ENCODE data around the gene SNX30.

Gene SNX30

GRCh38 chr9:112764837-112765236, 14.3 kb downstream of the SNX30 start:
- Histone ChIP-seq H3K27ac (ENCODE audit: low read length) (no peak overlapping the region), H3K36me3 (ENCODE audit: control insufficient read depth in 2 of 2, insufficient read depth in 2 of 2, low read length in 2 of 2) (peaks cover 0 to 3% of the 10 kb centered on the region in 2 donors), H3K9ac (ENCODE audit: low read length in 2 of 2) (no peak overlapping the region), H3K9me3 (ENCODE audit: control insufficient read depth in 2 of 2, low read length in 2 of 2) (no peaks in the 10 kb centered on the region), H3K4me3 (ENCODE audit: low read length in 2 of 2) (no peak overlapping the region), H3K27me3 (ENCODE audit: control insufficient read depth in 1 of 2, insufficient read depth in 2 of 2, low read length in 2 of 2) (no peaks in the 10 kb centered on the region), H3K4me1 (ENCODE audit: control insufficient read depth, insufficient read depth, low read length) (peaks cover 14% of the 10 kb centered on the region)

- Histone ChIP-seq H3K27me3 (ENCODE audit: control insufficient read depth in 1 of 2, insufficient read depth in 2 of 2, low read length in 2 of 2) (no peaks in the 10 kb centered on the region), H3K36me3 (ENCODE audit: control insufficient read depth in 2 of 2, insufficient read depth in 2 of 2, low read length in 2 of 2) (peaks cover 0 to 3% of the 10 kb centered on the region in 2 donors), H3K4me1 (ENCODE audit: control insufficient read depth, insufficient read depth, low read length) (peaks cover 13% of the 10 kb centered on the region), H3K4me3 (ENCODE audit: low read length in 2 of 2) (no peak overlapping the region), H3K27ac (ENCODE audit: low read length) (no peak overlapping the region), H3K9me3 (ENCODE audit: control insufficient read depth in 2 of 2, low read length in 2 of 2) (no peaks in the 10 kb centered on the region), H3K9ac (ENCODE audit: low read length in 2 of 2) (no peak overlapping the region)
Observed at GRCh38 chr9:112765281-112765680, 14.7 kb downstream of the SNX30 start.

- H3K27me3 ChIP-seq (ENCODE audit: control insufficient read depth in 1 of 2, insufficient read depth in 2 of 2, low read length in 2 of 2): no peaks in the 10 kb centered on the region
- H3K27ac ChIP-seq (ENCODE audit: low read length): no peak overlapping the region
- H3K36me3 ChIP-seq (ENCODE audit: control insufficient read depth in 2 of 2, insufficient read depth in 2 of 2, low read length in 2 of 2): peaks cover 0 to 3% of the 10 kb centered on the region in 2 donors
- no peak overlapping the region for H3K9ac ChIP-seq (ENCODE audit: low read length in 2 of 2)
- peaks cover 10% of the 10 kb centered on the region for H3K4me1 ChIP-seq (ENCODE audit: control insufficient read depth, insufficient read depth, low read length)
- no peak overlapping the region for H3K4me3 ChIP-seq (ENCODE audit: low read length in 2 of 2)
- H3K9me3 ChIP-seq (ENCODE audit: control insufficient read depth in 2 of 2, low read length in 2 of 2): no peaks in the 10 kb centered on the region
Observed at GRCh38 chr9:112771359-112772214, 21.0 kb downstream of the SNX30 start.

- H3K36me3 ChIP-seq (ENCODE audit: control insufficient read depth in 2 of 2, insufficient read depth in 2 of 2, low read length in 2 of 2): peaks cover 0 to 3% of the 10 kb centered on the region in 2 donors
- no peaks in the 10 kb centered on the region for H3K9me3 ChIP-seq (ENCODE audit: control insufficient read depth in 2 of 2, low read length in 2 of 2)
- peak overlapping the region in 1 of 2 donors; percentile 15 for H3K4me3 ChIP-seq (ENCODE audit: low read length in 2 of 2)
- peak overlapping the region in 1 of 2 donors; percentile 25 for H3K9ac ChIP-seq (ENCODE audit: low read length in 2 of 2)
- peaks cover 10% of the 10 kb centered on the region for H3K4me1 ChIP-seq (ENCODE audit: control insufficient read depth, insufficient read depth, low read length)
- H3K27me3 ChIP-seq (ENCODE audit: control insufficient read depth in 1 of 2, insufficient read depth in 2 of 2, low read length in 2 of 2): no peaks in the 10 kb centered on the region
- no peak overlapping the region for H3K27ac ChIP-seq (ENCODE audit: low read length)
Observed at GRCh38 chr9:112772215-112772509, 21.6 kb downstream of the SNX30 start.

- H3K36me3 ChIP-seq (ENCODE audit: control insufficient read depth in 2 of 2, insufficient read depth in 2 of 2, low read length in 2 of 2): peaks cover 0 to 3% of the 10 kb centered on the region in 2 donors
- peak overlapping the region in 1 of 2 donors; percentile 15 for H3K4me3 ChIP-seq (ENCODE audit: low read length in 2 of 2)
- H3K27ac ChIP-seq (ENCODE audit: low read length): no peak overlapping the region
- H3K27me3 ChIP-seq (ENCODE audit: control insufficient read depth in 1 of 2, insufficient read depth in 2 of 2, low read length in 2 of 2): no peaks in the 10 kb centered on the region
- H3K9me3 ChIP-seq (ENCODE audit: control insufficient read depth in 2 of 2, low read length in 2 of 2): no peaks in the 10 kb centered on the region
- H3K4me1 ChIP-seq (ENCODE audit: control insufficient read depth, insufficient read depth, low read length): peaks cover 10% of the 10 kb centered on the region
- H3K9ac ChIP-seq (ENCODE audit: low read length in 2 of 2): peak overlapping the region in 1 of 2 donors; percentile 25
Observed at GRCh38 chr9:112772551-112772950, 22.0 kb downstream of the SNX30 start.

GRCh38 chr9:112774006-112774996, 23.7 kb downstream of the SNX30 start:
- peaks cover 8% of the 10 kb centered on the region for H3K4me1 ChIP-seq (ENCODE audit: control insufficient read depth, insufficient read depth, low read length)
- H3K9me3 ChIP-seq (ENCODE audit: control insufficient read depth in 2 of 2, low read length in 2 of 2): no peaks in the 10 kb centered on the region
- no peak overlapping the region for H3K4me3 ChIP-seq (ENCODE audit: low read length in 2 of 2)
- no peaks in the 10 kb centered on the region for H3K36me3 ChIP-seq (ENCODE audit: control insufficient read depth in 2 of 2, insufficient read depth in 2 of 2, low read length in 2 of 2)
- H3K27me3 ChIP-seq (ENCODE audit: control insufficient read depth in 1 of 2, insufficient read depth in 2 of 2, low read length in 2 of 2): no peaks in the 10 kb centered on the region
- H3K9ac ChIP-seq (ENCODE audit: low read length in 2 of 2): no peak overlapping the region
- no peak overlapping the region for H3K27ac ChIP-seq (ENCODE audit: low read length)

GRCh38 chr9:112777914-112778313, 27.4 kb downstream of the SNX30 start:
- H3K9me3 ChIP-seq (ENCODE audit: control insufficient read depth in 2 of 2, low read length in 2 of 2): no peaks in the 10 kb centered on the region
- no peaks in the 10 kb centered on the region for H3K27me3 ChIP-seq (ENCODE audit: control insufficient read depth in 1 of 2, insufficient read depth in 2 of 2, low read length in 2 of 2)
- H3K4me1 ChIP-seq (ENCODE audit: control insufficient read depth, insufficient read depth, low read length): no peaks in the 10 kb centered on the region
- no peaks in the 10 kb centered on the region for H3K36me3 ChIP-seq (ENCODE audit: control insufficient read depth in 2 of 2, insufficient read depth in 2 of 2, low read length in 2 of 2)
- no peak overlapping the region for H3K9ac ChIP-seq (ENCODE audit: low read length in 2 of 2)
- no peak overlapping the region for H3K4me3 ChIP-seq (ENCODE audit: low read length in 2 of 2)
- H3K27ac ChIP-seq (ENCODE audit: low read length): no peak overlapping the region

GRCh38 chr9:112780450-112781036, 30.0 kb downstream of the SNX30 start:
- H3K9me3 ChIP-seq (ENCODE audit: control insufficient read depth in 2 of 2, low read length in 2 of 2): no peaks in the 10 kb centered on the region
- H3K4me1 ChIP-seq (ENCODE audit: control insufficient read depth, insufficient read depth, low read length): peaks cover 13% of the 10 kb centered on the region
- H3K36me3 ChIP-seq (ENCODE audit: control insufficient read depth in 2 of 2, insufficient read depth in 2 of 2, low read length in 2 of 2): no peaks in the 10 kb centered on the region
- no peak overlapping the region for H3K27ac ChIP-seq (ENCODE audit: low read length)
- no peaks in the 10 kb centered on the region for H3K27me3 ChIP-seq (ENCODE audit: control insufficient read depth in 1 of 2, insufficient read depth in 2 of 2, low read length in 2 of 2)
- H3K4me3 ChIP-seq (ENCODE audit: low read length in 2 of 2): no peak overlapping the region
- H3K9ac ChIP-seq (ENCODE audit: low read length in 2 of 2): no peak overlapping the region

- Histone ChIP-seq H3K36me3 (ENCODE audit: control insufficient read depth in 2 of 2, insufficient read depth in 2 of 2, low read length in 2 of 2) (no peaks in the 10 kb centered on the region), H3K27ac (ENCODE audit: low read length) (no peak overlapping the region), H3K9ac (ENCODE audit: low read length in 2 of 2) (no peak overlapping the region), H3K4me3 (ENCODE audit: low read length in 2 of 2) (no peak overlapping the region), H3K4me1 (ENCODE audit: control insufficient read depth, insufficient read depth, low read length) (peaks cover 13% of the 10 kb centered on the region), H3K27me3 (ENCODE audit: control insufficient read depth in 1 of 2, insufficient read depth in 2 of 2, low read length in 2 of 2) (no peaks in the 10 kb centered on the region), H3K9me3 (ENCODE audit: control insufficient read depth in 2 of 2, low read length in 2 of 2) (no peaks in the 10 kb centered on the region)
Observed at GRCh38 chr9:112782218-112782617, 31.7 kb downstream of the SNX30 start.

- peaks cover 17% of the 10 kb centered on the region for H3K4me1 ChIP-seq (ENCODE audit: control insufficient read depth, insufficient read depth, low read length)
- H3K4me3 ChIP-seq (ENCODE audit: low read length in 2 of 2): no peak overlapping the region
- H3K9ac ChIP-seq (ENCODE audit: low read length in 2 of 2): no peak overlapping the region
- no peaks in the 10 kb centered on the region for H3K27me3 ChIP-seq (ENCODE audit: control insufficient read depth in 1 of 2, insufficient read depth in 2 of 2, low read length in 2 of 2)
- H3K9me3 ChIP-seq (ENCODE audit: control insufficient read depth in 2 of 2, low read length in 2 of 2): no peaks in the 10 kb centered on the region
- no peak overlapping the region for H3K27ac ChIP-seq (ENCODE audit: low read length)
- H3K36me3 ChIP-seq (ENCODE audit: control insufficient read depth in 2 of 2, insufficient read depth in 2 of 2, low read length in 2 of 2): no peaks in the 10 kb centered on the region
Observed at GRCh38 chr9:112783551-112783954, 33.0 kb downstream of the SNX30 start.
